Measurements from ENCODE around the gene TFCP2. TPM values are rescaled to one million over a fixed set of nuclear protein-coding genes. Genes with fewer than 3 reads are reported as not detected.

Gene TFCP2
- total RNA-seq, 3 donors from 2014 or later: 32.9 to 33.7 (median 33.1) TPM

DNA sequence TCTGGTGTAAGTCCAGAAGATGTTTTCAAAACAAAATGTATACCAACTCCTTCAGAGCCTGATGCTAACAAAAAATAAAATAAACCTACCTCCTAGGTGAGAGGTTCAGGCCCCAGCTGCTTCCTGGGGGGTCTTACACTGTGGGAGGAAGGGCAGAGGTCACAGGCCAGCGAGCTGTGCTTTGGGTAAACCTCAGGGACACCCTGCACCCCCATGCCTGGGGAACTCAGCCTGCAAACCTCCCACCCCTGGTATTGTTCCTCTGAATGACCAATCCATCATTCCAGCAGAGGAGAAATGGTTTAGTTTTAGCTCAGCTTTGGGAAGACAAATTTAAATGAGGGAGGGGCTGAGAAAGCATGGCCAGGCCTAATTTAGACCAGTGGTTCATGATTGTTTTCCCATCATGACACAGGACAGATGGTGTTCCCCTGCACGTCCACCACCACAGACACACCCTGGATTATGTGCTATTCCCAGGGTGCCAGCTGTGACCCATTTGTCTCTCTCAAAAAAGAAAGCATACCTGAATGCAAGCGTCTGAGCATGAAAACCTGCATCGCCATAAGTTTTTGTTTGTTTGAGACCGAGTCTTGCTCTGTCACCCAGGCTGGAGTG is 14.5 kb upstream of the TFCP2 start:
- H3K4me1 Mint-ChIP-seq (ENCODE audit: low read depth): no peaks in the 10 kb centered on the region
- DNase-seq (no peak), ATAC-seq (no peak)
- H3K9me3 Mint-ChIP-seq: no peaks in the 10 kb centered on the region
- H3K4me3 Mint-ChIP-seq: no peak overlapping the region
- H3K36me3 Mint-ChIP-seq (ENCODE audit: insufficient read depth): peaks cover 12% of the 10 kb centered on the region
- H3K27me3 Mint-ChIP-seq (ENCODE audit: low read depth): no peaks in the 10 kb centered on the region

DNA sequence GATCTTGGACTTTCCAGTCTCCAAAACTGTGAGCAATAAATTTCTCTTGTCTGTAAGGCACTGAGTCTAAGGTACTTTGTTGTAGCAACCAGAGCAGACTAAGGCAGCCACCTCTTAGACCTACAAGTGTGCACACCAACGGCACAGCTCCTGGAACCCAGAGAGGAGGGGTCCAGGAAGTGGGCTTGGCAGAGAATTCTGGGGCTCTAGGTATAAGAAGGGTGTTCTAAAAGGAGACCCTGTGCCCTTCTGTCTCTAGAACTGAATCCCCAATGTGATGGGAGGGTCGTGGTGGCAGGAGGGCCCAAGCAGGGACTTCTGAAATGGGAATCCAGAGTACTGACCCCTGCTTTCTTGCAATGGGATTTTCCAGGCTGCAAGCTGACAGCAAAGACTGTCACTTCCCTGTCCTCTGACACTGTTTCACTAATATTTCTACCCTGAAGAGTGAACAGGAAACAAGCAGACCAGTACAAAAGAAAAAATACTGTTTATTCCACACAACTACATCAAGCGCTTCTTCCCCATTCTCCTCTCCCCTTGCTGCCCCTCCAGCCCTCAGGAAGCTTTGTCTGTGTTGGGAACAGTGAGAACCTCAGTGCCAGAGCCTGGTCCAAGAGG is 13.6 kb upstream of the TFCP2 start:
- Mint-ChIP-seq H3K36me3 (ENCODE audit: insufficient read depth) (peaks cover 7% of the 10 kb centered on the region), H3K27me3 (ENCODE audit: low read depth) (no peaks in the 10 kb centered on the region), H3K4me1 (ENCODE audit: low read depth) (no peaks in the 10 kb centered on the region), H3K9me3 (no peaks in the 10 kb centered on the region), H3K4me3 (no peak overlapping the region)
- no peak for DNase-seq
- ATAC-seq: no peak

DNA sequence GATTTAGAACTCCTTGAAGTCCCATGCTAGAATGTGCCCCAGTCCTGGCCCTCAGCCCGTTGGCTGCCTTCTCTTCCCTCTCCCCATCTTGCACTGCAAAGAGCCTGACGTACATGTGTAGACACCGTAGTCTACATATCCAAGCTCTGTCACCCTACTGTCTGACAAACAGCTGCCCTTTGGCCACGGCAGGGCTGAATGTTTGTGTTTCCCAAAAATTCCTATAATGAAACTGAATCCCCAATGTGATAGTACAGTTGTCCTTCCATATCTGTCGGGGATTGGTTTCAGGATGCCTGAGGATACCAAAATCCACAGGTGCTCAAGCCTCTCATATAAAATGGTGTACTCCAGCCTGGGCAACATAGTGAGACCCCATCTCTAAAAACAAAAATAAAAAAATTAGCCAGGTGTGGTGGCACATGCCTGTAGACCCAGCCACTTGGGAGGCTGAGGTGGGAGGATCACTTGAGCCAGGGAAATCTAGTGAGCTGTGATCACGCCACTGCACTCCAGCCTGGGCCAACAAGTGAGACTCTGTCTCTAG is 12.3 kb upstream of the TFCP2 start:
- Mint-ChIP-seq H3K4me3 (no peak overlapping the region), H3K9me3 (no peaks in the 10 kb centered on the region), H3K36me3 (ENCODE audit: insufficient read depth) (peaks cover under 1% of the 10 kb centered on the region), H3K4me1 (ENCODE audit: low read depth) (no peaks in the 10 kb centered on the region), H3K27me3 (ENCODE audit: low read depth) (no peaks in the 10 kb centered on the region)
- DNase-seq: no peak
- no peak for ATAC-seq

DNA sequence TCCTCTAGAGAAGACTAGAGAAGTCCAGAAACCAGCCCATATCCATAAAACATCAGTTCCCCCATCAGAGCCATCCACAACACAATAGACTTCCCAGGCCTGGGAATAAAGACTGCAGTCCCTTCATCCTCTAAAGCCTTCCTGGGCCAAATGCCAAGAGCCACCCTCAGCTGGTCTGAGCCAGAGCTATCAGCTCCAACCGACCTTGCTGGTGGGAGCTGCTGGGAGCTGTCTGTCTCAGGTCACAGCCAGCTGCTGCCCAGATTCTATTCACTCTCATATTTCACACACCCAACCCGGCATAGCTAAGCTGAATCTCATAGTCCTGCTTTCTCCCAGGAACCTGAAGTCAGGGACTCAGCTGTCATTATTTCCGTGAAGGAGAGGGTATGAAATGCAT is 10.9 kb upstream of the TFCP2 start:
- Mint-ChIP-seq H3K4me1 (ENCODE audit: low read depth) (no peaks in the 10 kb centered on the region), H3K36me3 (ENCODE audit: insufficient read depth) (no peaks in the 10 kb centered on the region), H3K27me3 (ENCODE audit: low read depth) (no peaks in the 10 kb centered on the region), H3K9me3 (no peaks in the 10 kb centered on the region), H3K4me3 (no peak overlapping the region)
- no peak for DNase-seq
- no peak for ATAC-seq

DNA sequence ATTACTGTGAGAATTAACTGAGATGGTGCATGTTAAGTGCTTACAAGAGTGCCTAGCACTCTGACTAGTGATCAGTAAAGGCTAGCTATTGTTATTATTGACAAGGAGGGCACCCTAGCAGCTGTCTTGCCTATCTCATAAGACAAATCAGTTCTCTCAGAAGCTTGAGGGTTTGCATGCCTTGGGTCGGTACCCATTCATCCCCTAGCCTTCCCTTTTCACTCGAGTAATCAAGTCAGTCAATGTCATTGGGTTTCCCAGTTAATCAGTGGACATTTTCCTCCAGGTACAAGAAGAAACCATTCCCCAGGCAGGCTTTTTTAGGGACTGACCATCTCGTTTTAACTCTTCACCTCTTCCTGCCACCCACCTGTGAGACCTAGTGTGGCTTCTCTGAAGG is 10.4 kb upstream of the TFCP2 start:
- Mint-ChIP-seq H3K4me1 (ENCODE audit: low read depth) (no peaks in the 10 kb centered on the region), H3K4me3 (no peak overlapping the region), H3K9me3 (no peaks in the 10 kb centered on the region), H3K36me3 (ENCODE audit: insufficient read depth) (no peaks in the 10 kb centered on the region), H3K27me3 (ENCODE audit: low read depth) (no peaks in the 10 kb centered on the region)
- DNase-seq (no peak), ATAC-seq (no peak)

DNA sequence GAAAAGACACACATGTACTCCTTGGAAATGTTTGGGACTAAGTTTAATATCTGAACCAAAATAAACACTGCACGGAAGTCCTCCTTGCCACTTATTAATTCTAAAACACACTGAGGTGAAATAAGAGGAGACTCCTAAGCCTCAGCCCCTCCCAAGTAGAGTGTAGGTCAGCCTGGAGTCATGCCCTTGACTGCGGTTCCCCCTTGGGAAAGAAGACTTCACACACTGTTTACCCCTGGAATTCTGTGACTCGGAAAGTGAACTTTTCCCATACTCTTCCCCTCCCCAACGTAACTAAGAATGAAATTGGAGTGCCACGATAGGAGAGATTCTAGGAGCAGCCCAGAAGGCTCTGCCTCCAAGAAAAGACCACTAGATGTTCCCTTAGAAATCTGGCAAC is 8.6 kb upstream of the TFCP2 start:
- Mint-ChIP-seq H3K4me3 (no peak overlapping the region), H3K27me3 (ENCODE audit: low read depth) (no peaks in the 10 kb centered on the region), H3K36me3 (ENCODE audit: insufficient read depth) (no peaks in the 10 kb centered on the region), H3K9me3 (no peaks in the 10 kb centered on the region), H3K4me1 (ENCODE audit: low read depth) (no peaks in the 10 kb centered on the region)
- no peak for DNase-seq
- no peak for ATAC-seq

DNA sequence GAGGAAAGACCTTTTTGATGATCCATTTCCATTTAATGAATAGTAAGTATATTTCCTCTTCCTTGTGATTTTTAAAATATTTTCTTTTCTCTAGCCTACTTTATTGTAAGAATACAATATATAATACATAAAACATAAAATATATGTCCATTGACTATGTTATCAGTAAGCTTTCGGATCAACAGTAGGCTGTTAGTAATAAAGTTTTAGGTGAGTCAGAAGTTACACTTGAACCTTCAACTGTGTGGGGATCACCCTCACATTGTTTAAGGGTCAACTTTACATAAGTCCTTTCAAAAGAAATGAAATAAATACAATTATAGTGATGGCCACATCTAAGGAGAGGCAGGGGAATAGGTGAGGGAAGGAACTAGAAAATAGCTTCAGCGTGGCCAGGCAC is 5.0 kb upstream of the TFCP2 start:
- H3K36me3 Mint-ChIP-seq (ENCODE audit: insufficient read depth): no peaks in the 10 kb centered on the region
- DNase-seq: no peak
- no peak overlapping the region for H3K4me3 Mint-ChIP-seq
- ATAC-seq: no peak
- H3K9me3 Mint-ChIP-seq: no peaks in the 10 kb centered on the region
- H3K27me3 Mint-ChIP-seq (ENCODE audit: low read depth): no peaks in the 10 kb centered on the region
- peaks cover 6% of the 10 kb centered on the region for H3K4me1 Mint-ChIP-seq (ENCODE audit: low read depth)

DNA sequence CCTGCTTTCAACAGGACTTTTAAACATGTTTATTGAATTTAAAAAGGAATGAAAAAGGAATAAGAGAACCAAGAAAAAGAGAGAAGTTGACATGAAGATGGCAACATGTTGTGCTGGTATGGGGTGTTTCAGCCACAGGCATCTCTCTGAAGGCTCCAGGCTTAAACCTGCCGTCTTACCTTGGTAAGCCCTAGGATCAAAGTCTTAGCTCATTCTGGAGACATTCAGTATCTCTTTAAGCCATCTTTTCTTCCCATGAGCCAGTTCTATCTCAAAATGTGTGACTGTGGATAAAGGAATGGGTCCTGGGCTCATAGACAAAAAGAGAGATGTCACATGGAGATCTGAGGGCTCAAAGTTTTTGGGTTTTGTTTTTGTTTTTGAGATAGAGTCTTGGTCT is 1.6 kb upstream of the TFCP2 start:
- Mint-ChIP-seq H3K36me3 (ENCODE audit: insufficient read depth) (no peaks in the 10 kb centered on the region), H3K9me3 (no peaks in the 10 kb centered on the region), H3K4me1 (ENCODE audit: low read depth) (peaks cover 11% of the 10 kb centered on the region), H3K27me3 (ENCODE audit: low read depth) (no peaks in the 10 kb centered on the region), H3K4me3 (peak overlapping the region; percentile 4)
- DNase-seq (no peak), ATAC-seq (no peak)

DNA sequence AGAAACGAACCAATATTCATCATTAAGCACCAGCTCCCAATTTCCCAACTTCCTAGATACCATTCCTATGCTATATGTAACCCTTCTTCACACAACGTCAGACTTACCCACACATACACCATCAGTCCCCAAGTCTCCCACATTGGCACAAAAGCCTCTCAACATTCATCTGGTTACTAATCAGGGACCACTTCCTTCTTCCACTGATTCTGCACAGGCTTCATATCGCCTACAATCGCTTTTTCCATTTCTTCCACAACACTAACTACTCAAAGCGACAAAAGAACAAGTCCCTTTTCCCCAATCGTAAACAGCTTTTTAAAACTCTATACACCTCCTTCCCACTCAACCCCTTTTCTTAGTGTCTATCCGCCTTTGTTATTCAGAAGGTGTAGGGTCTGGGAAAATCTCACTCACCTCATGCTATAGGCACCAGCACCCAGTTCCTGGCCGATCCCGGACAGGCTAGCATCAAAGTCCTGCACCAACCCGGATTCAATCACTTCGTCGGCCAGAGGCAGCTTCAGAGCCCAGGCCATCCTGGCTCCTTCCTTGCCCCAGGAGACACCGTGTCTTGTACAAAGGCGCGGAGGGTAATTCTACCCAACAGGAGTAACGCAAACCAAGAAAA is 936 bp downstream of the TFCP2 start:
- Mint-ChIP-seq H3K27me3 (ENCODE audit: low read depth) (no peaks in the 10 kb centered on the region), H3K4me1 (ENCODE audit: low read depth) (peaks cover 18% of the 10 kb centered on the region), H3K36me3 (ENCODE audit: insufficient read depth) (peaks cover 2% of the 10 kb centered on the region), H3K9me3 (no peaks in the 10 kb centered on the region), H3K4me3 (no peak overlapping the region)
- ATAC-seq: no peak
- no peak for DNase-seq

DNA sequence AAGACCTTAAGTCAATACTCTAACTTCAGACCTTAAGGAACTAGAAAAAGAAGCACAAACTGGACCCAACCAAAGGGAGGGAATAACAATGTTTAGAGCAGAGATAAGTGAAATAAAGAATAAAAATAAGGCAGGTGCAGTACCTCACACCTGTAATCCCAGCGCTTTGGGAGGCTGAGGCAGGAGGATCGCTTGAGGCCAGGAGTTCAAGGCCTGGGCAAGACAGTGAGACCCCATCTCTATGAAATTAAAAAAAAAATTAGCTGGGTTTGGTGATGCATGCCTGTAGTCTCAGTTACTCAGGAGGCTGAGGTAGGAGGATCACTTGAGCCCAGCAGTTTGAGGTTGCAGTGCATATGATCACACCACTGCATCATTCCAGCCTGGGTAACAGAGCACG is 9.1 kb downstream of the TFCP2 start:
- H3K27me3 Mint-ChIP-seq (ENCODE audit: low read depth): no peaks in the 10 kb centered on the region
- no peak for ATAC-seq
- DNase-seq: no peak
- peaks cover 31% of the 10 kb centered on the region for H3K4me1 Mint-ChIP-seq (ENCODE audit: low read depth)
- no peak overlapping the region for H3K4me3 Mint-ChIP-seq
- peaks cover 16% of the 10 kb centered on the region for H3K36me3 Mint-ChIP-seq (ENCODE audit: insufficient read depth)
- H3K9me3 Mint-ChIP-seq: no peaks in the 10 kb centered on the region

DNA sequence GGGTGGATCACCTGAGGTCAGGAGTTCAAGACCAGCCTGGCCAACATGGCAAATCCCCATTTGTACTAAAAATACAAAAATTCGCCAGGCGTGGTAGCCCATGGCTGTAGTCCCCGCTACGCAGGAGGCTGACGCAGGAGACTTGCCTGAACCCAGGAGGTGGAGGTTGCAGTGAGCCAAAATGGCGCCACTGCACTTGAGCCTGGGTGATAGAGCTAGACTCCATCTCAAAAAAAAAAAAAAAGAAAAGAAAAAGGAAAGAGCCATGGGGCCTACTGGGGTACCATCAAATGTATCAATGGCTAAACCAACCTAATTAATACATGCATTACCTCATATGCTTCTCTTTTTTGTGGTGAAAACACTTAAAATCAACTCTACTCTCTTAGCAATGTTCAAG is 10.7 kb downstream of the TFCP2 start:
- DNase-seq (no peak), ATAC-seq (no peak)
- H3K4me3 Mint-ChIP-seq: no peak overlapping the region
- no peaks in the 10 kb centered on the region for H3K27me3 Mint-ChIP-seq (ENCODE audit: low read depth)
- peaks cover 26% of the 10 kb centered on the region for H3K4me1 Mint-ChIP-seq (ENCODE audit: low read depth)
- peaks cover 16% of the 10 kb centered on the region for H3K36me3 Mint-ChIP-seq (ENCODE audit: insufficient read depth)
- no peaks in the 10 kb centered on the region for H3K9me3 Mint-ChIP-seq

DNA sequence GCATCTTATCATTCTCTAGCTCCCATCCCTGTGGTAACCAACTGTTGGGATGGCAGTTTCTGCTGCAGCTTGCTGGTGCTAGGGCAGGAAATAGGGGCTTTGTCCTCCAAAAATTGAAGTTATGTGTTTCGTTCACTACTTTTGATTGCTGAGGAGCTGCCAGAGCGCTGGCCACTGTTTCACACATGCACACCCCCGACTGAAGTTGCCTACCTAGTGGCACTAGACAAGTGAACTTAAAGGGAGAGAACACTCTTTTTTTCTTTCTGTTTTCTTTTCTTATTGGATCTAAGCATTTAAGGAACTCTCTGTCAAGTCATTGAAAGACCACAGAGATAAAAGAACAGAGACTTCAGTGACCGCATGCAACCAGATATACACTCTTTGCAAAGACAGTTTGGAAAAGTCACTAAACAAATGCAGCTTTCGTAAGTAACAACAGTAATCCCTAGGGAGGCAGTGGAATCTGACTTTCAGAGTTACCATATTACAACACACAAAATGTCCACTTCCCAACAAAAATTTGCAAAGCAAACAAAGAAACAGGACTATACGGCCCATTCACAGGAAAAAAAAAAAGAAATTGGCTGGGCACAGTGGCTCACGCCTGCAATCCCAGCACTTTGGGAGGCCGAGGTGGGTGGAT is 12.0 kb downstream of the TFCP2 start:
- H3K4me3 Mint-ChIP-seq: no peak overlapping the region
- ATAC-seq: no peak

DNA sequence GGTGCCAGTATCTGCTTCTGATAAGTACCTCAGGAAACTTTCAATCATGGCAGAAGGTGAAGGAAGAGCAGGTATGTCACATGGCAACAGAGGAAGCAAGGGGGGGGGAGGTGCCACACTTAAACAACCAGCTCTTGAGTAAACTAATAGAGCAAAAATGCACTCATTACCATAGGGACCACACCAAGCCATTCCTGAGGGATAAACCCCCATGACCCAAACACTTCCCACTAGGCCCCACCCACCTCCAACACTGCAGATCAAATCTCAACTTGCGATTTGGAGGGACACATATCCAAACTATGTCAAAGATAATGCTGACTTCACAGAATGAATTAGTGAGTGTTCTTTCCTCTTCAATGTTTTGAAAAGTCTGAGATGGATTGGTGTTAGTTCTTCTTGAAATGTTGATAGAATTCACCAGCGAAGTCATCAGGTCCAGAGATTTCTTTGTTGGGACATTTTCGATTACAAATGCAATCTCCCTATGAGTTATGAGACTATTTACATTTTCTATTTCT is 16.6 kb downstream of the TFCP2 start:
- Mint-ChIP-seq H3K4me3 (no peak overlapping the region), H3K9me3 (no peaks in the 10 kb centered on the region), H3K27me3 (ENCODE audit: low read depth) (no peaks in the 10 kb centered on the region), H3K4me1 (ENCODE audit: low read depth) (peaks cover 8% of the 10 kb centered on the region), H3K36me3 (ENCODE audit: insufficient read depth) (peaks cover 12% of the 10 kb centered on the region)
- DNase-seq (no peak), ATAC-seq (no peak)

More for the DNA sequence above, 12.0 kb downstream of the TFCP2 start:
- Mint-ChIP-seq H3K9me3 (no peaks in the 10 kb centered on the region), H3K36me3 (ENCODE audit: insufficient read depth) (peaks cover 18% of the 10 kb centered on the region), H3K4me1 (ENCODE audit: low read depth) (peaks cover 22% of the 10 kb centered on the region), H3K27me3 (ENCODE audit: low read depth) (no peaks in the 10 kb centered on the region)
- no peak for DNase-seq

DNA sequence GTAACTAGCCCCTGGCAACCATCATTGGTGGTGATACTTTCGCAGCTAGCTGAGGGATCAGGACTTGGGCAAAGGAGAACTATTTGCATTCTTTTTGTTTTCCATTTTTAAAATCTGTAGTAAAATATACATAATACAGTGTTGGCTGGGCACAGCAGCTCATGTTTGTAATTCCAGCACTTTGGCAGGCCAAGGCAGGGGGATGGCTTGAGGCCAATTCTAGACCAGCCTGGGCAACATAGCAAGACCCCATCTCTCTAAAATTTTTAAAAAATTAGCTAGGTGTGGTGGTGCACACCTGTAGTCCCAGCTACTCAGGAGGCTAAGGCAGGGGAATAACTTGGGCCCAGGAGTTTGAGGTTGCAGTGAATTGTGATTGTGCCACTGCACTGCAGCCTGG is 20.0 kb downstream of the TFCP2 start:
- Mint-ChIP-seq H3K4me3 (no peak overlapping the region), H3K27me3 (ENCODE audit: low read depth) (no peaks in the 10 kb centered on the region), H3K9me3 (no peaks in the 10 kb centered on the region), H3K36me3 (ENCODE audit: insufficient read depth) (peaks cover 5% of the 10 kb centered on the region), H3K4me1 (ENCODE audit: low read depth) (peaks cover 11% of the 10 kb centered on the region)
- ATAC-seq (no peak), DNase-seq (no peak)
